Gastrocnemius medialis (tissue), 4 donors: ENCODE results near the gene PDE4D.

Experiments
- CTCF ChIP-seq, 5 experiments: fragments of 450-650 bp in 3 of 5; fragments of 200-600 bp in 2 of 5; sonication (generic) in 2 of 5; IDR thresholded peaks in 4 of 5; conservative IDR thresholded peaks in 1 of 5; 1 replicate in 4 of 5; 2 replicates in 1 of 5; pipeline ENCODE4 v1.5.1; 2016 to 2019; ENCODE audit warnings: antibody characterized with exemption in 5 of 5, mild to moderate bottlenecking in 3 of 5, moderate library complexity in 3 of 5
- POLR2A ChIP-seq, 2 donors: fragments of 450-650 bp; IDR thresholded peaks; one replicate each; pipeline ENCODE4 v1.6.1; 2017; ENCODE audit warnings: antibody characterized with exemption in 2 of 2, mild to moderate bottlenecking in 2 of 2, moderate library complexity in 2 of 2

DNA sequence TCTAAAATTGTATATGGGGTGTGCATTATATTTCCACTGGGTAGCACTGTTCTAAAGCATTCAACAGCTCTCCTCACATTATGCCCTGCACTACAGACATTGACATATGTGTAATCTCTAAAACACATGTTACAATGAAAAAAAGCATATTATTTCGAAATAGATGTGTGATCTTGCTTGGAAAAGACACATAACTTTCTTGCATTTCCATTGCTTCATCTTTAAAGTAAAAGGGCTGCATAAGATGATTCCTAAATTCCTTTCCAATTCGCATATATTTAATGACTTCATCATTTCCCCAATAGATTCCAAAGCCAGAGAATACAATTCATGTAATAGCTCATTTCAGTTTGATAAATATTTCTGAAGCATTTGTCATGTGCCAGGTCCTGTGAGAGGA is 566.9 kb downstream of the PDE4D start:
- TF ChIP-seq CTCF (IDR thresholded peaks at IDR 0.05 in 4 of 5, conservative IDR thresholded peaks at IDR 0.05 in 1 of 5) (no peak), POLR2A (IDR thresholded peaks at IDR 0.05) (no peak)
